NCI-H82 treated with DMSO at 0.1 percent for 48 hours (cell line): ENCODE results near the gene SKOR2.

ENCODE experiments used
- DNase-seq: peaks from one replicate; lab custom pipeline; 2025; ENCODE audit not compliant: unreplicated experiment; lab: John Stamatoyannopoulos, UW

SKOR2 gene

GRCh38 chr18:47260924-47261701 is 9.7 kb upstream of the SKOR2 start:
- DNase-seq = no peak

- no peak for DNase-seq
Observed at GRCh38 chr18:47260120-47260923, 8.9 kb upstream of the SKOR2 start.

- no peak for DNase-seq
Observed at GRCh38 chr18:47254341-47254939, 3.0 kb upstream of the SKOR2 start.

- no peak for DNase-seq
Observed at GRCh38 chr18:47253101-47253654, 1.7 kb upstream of the SKOR2 start.

- no peak for DNase-seq
Observed at GRCh38 chr18:47250391-47251046, 941 bp downstream of the SKOR2 start.

GRCh38 chr18:47249314-47249981 is 2.0 kb downstream of the SKOR2 start:
- DNase-seq = no peak

GRCh38 chr18:47248604-47249313 is 2.7 kb downstream of the SKOR2 start:
- DNase-seq = no peak

GRCh38 chr18:47248115-47248603 is 3.3 kb downstream of the SKOR2 start:
- DNase-seq = no peak

- no peak for DNase-seq
Observed at GRCh38 chr18:47247416-47248114, 3.9 kb downstream of the SKOR2 start.

GRCh38 chr18:47247036-47247415 is 4.4 kb downstream of the SKOR2 start:
- no peak for DNase-seq

GRCh38 chr18:47246027-47246971 is 5.2 kb downstream of the SKOR2 start:
- no peak for DNase-seq

GRCh38 chr18:47244086-47244485 is 7.4 kb downstream of the SKOR2 start:
- DNase-seq = no peak

GRCh38 chr18:47235096-47235495 is 16.4 kb downstream of the SKOR2 start:
- no peak for DNase-seq

GRCh38 chr18:47226660-47227059 is 24.8 kb downstream of the SKOR2 start:
- no peak for DNase-seq

- DNase-seq = peak; percentile 16
Observed at GRCh38 chr18:47215554-47216138, 35.8 kb downstream of the SKOR2 start.

GRCh38 chr18:47209171-47209570 is 42.3 kb downstream of the SKOR2 start:
- peak; percentile 64 for DNase-seq

GRCh38 chr18:47206945-47207637 is 44.4 kb downstream of the SKOR2 start:
- no peak for DNase-seq
